HCT116 (cell line): Measurements from ENCODE around the gene ZNF133. TPM values are rescaled to one million over a fixed set of nuclear protein-coding genes. Genes with fewer than 3 reads are reported as not detected.

Source experiments
- ATAC-seq: fragments of 200-7000 bp; cut with Tn5 transposase; 2 replicates; pipeline ENCODE4 v1.9.1; 2020; ENCODE audit warnings: mild to moderate bottlenecking, moderate library complexity
- BruUV-seq: library from RNA; stranded (reverse); fragments of 400-500 nt; replicated peaks from 2 replicates; lab custom pipeline; 2021; lab: Mats Ljungman, UMichigan
- CTCF ChIA-PET: fragments of 300-600 bp; sonication (Branson Sonifier 250); formaldehyde crosslinking; loops from one replicate; lab custom pipeline; 2021; ENCODE audit warnings: antibody characterized with exemption; lab: Charles Lee
- POLR2A ChIA-PET: fragments of 300-600, 350-600 bp; sonication (Branson Sonifier 250); formaldehyde crosslinking; loops from one replicate; lab custom pipeline; 2021; ENCODE audit warnings: antibody characterized with exemption; lab: Charles Lee
- RAD21 ChIA-PET, 2 experiments: fragments of 300-600 bp; sonication (Branson Sonifier 250); formaldehyde crosslinking; loops; one replicate each; lab custom pipeline; 2023; ENCODE audit warnings: low total read pairs in 2 of 2; ENCODE audit not compliant: uncharacterized antibody in 2 of 2, unreplicated experiment in 2 of 2, low non-redundant PET in 1 of 2; lab: Charles Lee
- DNase-seq: peaks from one replicate; pipeline ENCODE4 v3.0.0-alpha.2; 2010; ENCODE audit warnings: low read depth, low spot score
- H2AFZ ChIP-seq: fragments of 200-600 bp; shearing (Covaris generic), sonication (generic); 2 replicates; pipeline ENCODE4 v1.6.1; 2017; ENCODE audit warnings: low read depth, mixed run types, mixed read lengths, antibody characterized with exemption, low read length; ENCODE audit not compliant: poor library complexity, severe bottlenecking
- H3K27ac ChIP-seq: 2 replicates; pipeline ENCODE4 v1.5.1; 2012; ENCODE audit warnings: low read depth, low read length
- H3K27me3 ChIP-seq: fragments of 200-600 bp; sonication (generic); 2 replicates; pipeline ENCODE4 v1.6.1; 2016; ENCODE audit warnings: mixed run types, low read length, mixed read lengths; ENCODE audit not compliant: insufficient read depth
- H3K36me3 ChIP-seq, 2 experiments: fragments of 200-500 bp in 1 of 2; fragments of 200-600 bp in 1 of 2; sonication (Bioruptor generic) in 1 of 2; sonication (generic) in 1 of 2; 2 replicates each; pipeline versions ENCODE4 v1.5.1 to v1.6.1; 2014 to 2016; ENCODE audit warnings: low read length in 2 of 2, inconsistent platforms in 1 of 2, mixed read lengths in 1 of 2, mixed run types in 1 of 2; ENCODE audit not compliant: insufficient read depth in 2 of 2, control insufficient read depth in 1 of 2
- H3K4me1 ChIP-seq, 2 experiments: fragments of 200-600 bp in 1 of 2; sonication (generic) in 1 of 2; 2 replicates each; pipeline versions ENCODE4 v1.5.1 to v1.6.1; 2012 to 2017; ENCODE audit warnings: low read length in 2 of 2, inconsistent platforms in 1 of 2, mild to moderate bottlenecking in 1 of 2, mixed read lengths in 1 of 2, mixed run types in 1 of 2, moderate library complexity in 1 of 2; ENCODE audit not compliant: insufficient read depth in 2 of 2, control insufficient read depth in 1 of 2
- H3K4me2 ChIP-seq: fragments of 200-600 bp; sonication (generic); 2 replicates; pipeline ENCODE4 v1.6.1; 2017; ENCODE audit warnings: mixed run types, low read length, mixed read lengths
- H3K4me3 ChIP-seq, 2 experiments: fragments of 200-600 bp in 1 of 2; sonication (generic) in 1 of 2; replicated peaks in 1 of 2; 2 replicates each; pipeline ENCODE4 v1.5.1; 2011 to 2016; ENCODE audit warnings: low read length in 2 of 2, control low read depth in 1 of 2, low read depth in 1 of 2, mild to moderate bottlenecking in 1 of 2, mixed read lengths in 1 of 2, mixed run types in 1 of 2
- H3K79me2 ChIP-seq: fragments of 200-600 bp; sonication (generic); 2 replicates; pipeline ENCODE4 v1.6.1; 2017; ENCODE audit warnings: mild to moderate bottlenecking, mixed run types, low read length, moderate library complexity, mixed read lengths; ENCODE audit not compliant: insufficient read depth
- H3K9ac ChIP-seq: fragments of 200-600 bp; sonication (generic); 2 replicates; pipeline ENCODE4 v1.6.1; 2016; ENCODE audit warnings: low read length, mixed read lengths
- H3K9me2 ChIP-seq: fragments of 200-600 bp; sonication (generic), shearing (Covaris generic); 2 replicates; pipeline ENCODE4 v1.6.1; 2017; ENCODE audit warnings: mixed run types, mild to moderate bottlenecking, moderate library complexity; ENCODE audit not compliant: insufficient read depth
- H3K9me3 ChIP-seq, 2 experiments: fragments of 200-500 bp in 1 of 2; fragments of 200-600 bp in 1 of 2; sonication (Bioruptor generic) in 1 of 2; sonication (generic) in 1 of 2; 2 replicates each; pipeline ENCODE4 v1.6.1; 2014 to 2017; ENCODE audit warnings: low read length in 2 of 2, mixed read lengths in 2 of 2, inconsistent platforms in 1 of 2, low read depth in 1 of 2, mild to moderate bottlenecking in 1 of 2, mixed run types in 1 of 2, moderate library complexity in 1 of 2; ENCODE audit not compliant: control insufficient read depth in 1 of 2, insufficient read depth in 1 of 2
- H4K20me1 ChIP-seq: fragments of 200-600 bp; sonication (generic), shearing (Covaris generic); 2 replicates; pipeline ENCODE4 v1.6.1; 2017; ENCODE audit warnings: mixed run types, mild to moderate bottlenecking, moderate library complexity; ENCODE audit not compliant: insufficient read depth
- ATF3 ChIP-seq: IDR thresholded peaks from 2 replicates; pipeline ENCODE4 v1.6.1; 2012
- CBX3 ChIP-seq: IDR thresholded peaks from 2 replicates; pipeline ENCODE4 v1.6.1; 2012; ENCODE audit warnings: low read depth
- CTCF ChIP-seq, 3 experiments: fragments of 200-600 bp in 1 of 3; sonication (generic) in 1 of 3; IDR thresholded peaks in 2 of 3; conservative IDR thresholded peaks in 1 of 3; 2 replicates each; pipeline ENCODE4 v1.5.1; 2012 to 2017; ENCODE audit warnings: low read depth in 2 of 3, low read length in 2 of 3, antibody characterized with exemption in 1 of 3, borderline replicate concordance in 1 of 3, control low read depth in 1 of 3, mild to moderate bottlenecking in 1 of 3, mixed read lengths in 1 of 3, mixed run types in 1 of 3, moderate library complexity in 1 of 3; ENCODE audit not compliant: insufficient read depth in 1 of 3
- EGR1 ChIP-seq: IDR thresholded peaks from 2 replicates; pipeline ENCODE4 v1.6.1; 2012; ENCODE audit warnings: low read depth
- ELF1 ChIP-seq: IDR thresholded peaks from 2 replicates; pipeline ENCODE4 v1.6.1; 2012; ENCODE audit warnings: low read depth, borderline replicate concordance
- EZH2 ChIP-seq: fragments of 200-600 bp; sonication (generic); IDR thresholded peaks from 2 replicates; pipeline ENCODE4 v1.6.1; 2017; ENCODE audit warnings: antibody characterized with exemption, mixed run types
- EZH2phosphoT487 ChIP-seq: fragments of 200-600 bp; IDR thresholded peaks from 2 replicates; pipeline ENCODE4 v1.6.1; 2018; ENCODE audit warnings: antibody characterized with exemption, borderline replicate concordance
- JUND ChIP-seq: IDR thresholded peaks from 2 replicates; pipeline ENCODE4 v1.6.1; 2012
- MAX ChIP-seq: IDR thresholded peaks from 2 replicates; pipeline ENCODE4 v1.6.1; 2012
- POLR2A ChIP-seq: IDR thresholded peaks from 2 replicates; pipeline ENCODE4 v1.7.0; 2011; ENCODE audit warnings: borderline replicate concordance; ENCODE audit not compliant: insufficient read depth, insufficient read length; ENCODE audit errors: extremely low read depth
- POLR2AphosphoS5 ChIP-seq: IDR thresholded peaks from 2 replicates; pipeline ENCODE4 v1.6.1; 2011; ENCODE audit warnings: mild to moderate bottlenecking, low read depth, low read length, moderate library complexity
- RAD21 ChIP-seq: IDR thresholded peaks from 2 replicates; pipeline ENCODE4 v1.6.1; 2012; ENCODE audit warnings: low read depth, mild to moderate bottlenecking
- SIN3A ChIP-seq: IDR thresholded peaks from 2 replicates; pipeline ENCODE4 v1.6.1; 2012; ENCODE audit warnings: low read depth
- SP1 ChIP-seq: IDR thresholded peaks from 2 replicates; pipeline ENCODE4 v1.6.1; 2012; ENCODE audit warnings: low read depth
- SRF ChIP-seq: IDR thresholded peaks from 2 replicates; pipeline ENCODE4 v1.6.1; 2012; ENCODE audit warnings: low read depth
- TCF7L2 ChIP-seq: IDR thresholded peaks from 2 replicates; pipeline ENCODE4 v1.7.0; 2011; ENCODE audit warnings: borderline replicate concordance, inconsistent platforms; ENCODE audit not compliant: insufficient read depth, insufficient read length; ENCODE audit errors: extremely low read depth
- YY1 ChIP-seq: IDR thresholded peaks from 2 replicates; pipeline ENCODE4 v1.6.1; 2011; ENCODE audit warnings: low read length, low read depth, moderate library complexity, mild to moderate bottlenecking; ENCODE audit not compliant: insufficient replicate concordance; ENCODE audit errors: extremely low read depth
- ZBTB33 ChIP-seq: IDR thresholded peaks from 2 replicates; pipeline ENCODE4 v1.6.1; 2011; ENCODE audit warnings: mild to moderate bottlenecking, low read length, moderate library complexity; ENCODE audit not compliant: insufficient replicate concordance; ENCODE audit errors: extremely low read depth
- ZFX ChIP-seq: fragments of 450-650 bp; IDR thresholded peaks from 2 replicates; pipeline ENCODE4 v1.6.1; 2017
- ZNF274 ChIP-seq: fragments of 200-500 bp; sonication (Bioruptor generic); IDR thresholded peaks from 2 replicates; pipeline ENCODE4 v1.6.1; 2014; ENCODE audit warnings: mild to moderate bottlenecking, low read depth, low read length, inconsistent platforms
- intact Hi-C: fragments of 100-400 bp; cut with micrococcal nuclease; formaldehyde crosslinking; loops from 2 replicates; pipeline ENCODE4 v1.10.0; 2022
- total RNA-seq: library from RNA; stranded (reverse); gene quantifications from one replicate; pipeline ENCODE4 v1.2.1, GENCODE V29; 2021; ENCODE audit not compliant: unreplicated experiment

The ZNF133 gene
- total RNA-seq, 1 experiment from 2014 or later, result 9.3 TPM

- Histone ChIP-seq H3K27me3 (no peaks in the 10 kb centered on the region), H3K4me1 (no peaks in the 10 kb centered on the region), H3K4me2 (no peak overlapping the region), H3K9me2 (no peaks in the 10 kb centered on the region), H3K9ac (no peak overlapping the region), H3K36me3 (no peaks in the 10 kb centered on the region), H2AFZ (no peak overlapping the region), H3K9me3 (no peaks in the 10 kb centered on the region), H3K4me3 (no peak overlapping the region), H3K79me2 (no peaks in the 10 kb centered on the region), H4K20me1 (no peaks in the 10 kb centered on the region), H3K27ac (no peak overlapping the region)
- ATAC-seq (no peak), DNase-seq (no peak)
- ChIA-PET CTCF (no interaction called here), RAD21 (no interaction called here), POLR2A (no interaction called here)
- no peak for TF ChIP-seq JUND
- TF ChIP-seq ZNF274, result no peak
- TF ChIP-seq ZFX, result no peak
- no peak for TF ChIP-seq SP1
- TF ChIP-seq ELF1, result no peak
- no peak for TF ChIP-seq POLR2AphosphoS5
- TF ChIP-seq EZH2, result no peak
- TF ChIP-seq CBX3, result no peak
- no peak for TF ChIP-seq ATF3
- TF ChIP-seq MAX, result no peak
- no peak for TF ChIP-seq EGR1
- TF ChIP-seq POLR2A, result no peak
- no peak for TF ChIP-seq CTCF (IDR thresholded peaks at IDR 0.05 in 2 of 3, conservative IDR thresholded peaks at IDR 0.05 in 1 of 3; ENCODE audit: borderline replicate concordance in 1 of 3, insufficient read depth in 1 of 3, low read depth in 2 of 3, low read length in 2 of 3)
- no peak for TF ChIP-seq ZBTB33
- TF ChIP-seq RAD21, result no peak
- TF ChIP-seq EZH2phosphoT487, result no peak
- no peak for TF ChIP-seq SRF
- no peak for TF ChIP-seq TCF7L2
- TF ChIP-seq SIN3A, result no peak
- no peak for TF ChIP-seq YY1
- no TSS peak for BruUV-seq
- intact Hi-C loops, result no loop called here
These were observed 76.4 kb downstream of the ZNF133 start for GRCh38 chr20:18364768-18365167.
